ENCODE results near the gene NAA60.
"Not testable (repeated sequence)": the region's sequence is repeated elsewhere in the genome, so short reads cannot be mapped to it uniquely, and the experiment has no call there.

The NAA60 gene

GRCh38 chr16:3472878-3473595 is 29.6 kb downstream of the NAA60 start:
- Mint-ChIP-seq H3K27ac (peak overlapping the region; percentile 80), H3K4me1 (peaks cover 42% of the 10 kb centered on the region), H3K9me3 (peaks cover 3% of the 10 kb centered on the region), H3K36me3 (peaks cover 41% of the 10 kb centered on the region), H3K4me3 (peak overlapping the region; percentile 11)
- peak; percentile 81 for ATAC-seq
- no peak for DNase-seq (ENCODE audit: low spot score in 2 of 2)

- H3K27ac Mint-ChIP-seq = peak overlapping the region; percentile 80
- not testable (repeated sequence) for H3K4me3 Mint-ChIP-seq; ATAC-seq; H3K9me3 Mint-ChIP-seq; DNase-seq (ENCODE audit: low spot score in 2 of 2)
- H3K36me3 Mint-ChIP-seq = peaks cover 41% of the 10 kb centered on the region
- H3K4me1 Mint-ChIP-seq = peaks cover 41% of the 10 kb centered on the region
Observed at GRCh38 chr16:3473596-3473943, 30.1 kb downstream of the NAA60 start.

- Mint-ChIP-seq H3K9me3 (peaks cover 3% of the 10 kb centered on the region), H3K4me3 (no peak overlapping the region), H3K27ac (peak overlapping the region; percentile 80), H3K4me1 (peaks cover 44% of the 10 kb centered on the region), H3K36me3 (peaks cover 46% of the 10 kb centered on the region)
- ATAC-seq = no peak
- DNase-seq (ENCODE audit: low spot score in 2 of 2) = no peak
Observed at GRCh38 chr16:3474136-3474779, 30.8 kb downstream of the NAA60 start.

- not testable (repeated sequence) for H3K9me3 Mint-ChIP-seq; DNase-seq (ENCODE audit: low spot score in 2 of 2); ATAC-seq; H3K4me3 Mint-ChIP-seq
- H3K36me3 Mint-ChIP-seq = peaks cover 52% of the 10 kb centered on the region
- H3K4me1 Mint-ChIP-seq = peaks cover 44% of the 10 kb centered on the region
- peak overlapping the region; percentile 71 for H3K27ac Mint-ChIP-seq
Observed at GRCh38 chr16:3474870-3475269, 31.4 kb downstream of the NAA60 start.

GRCh38 chr16:3475604-3476375 is 32.3 kb downstream of the NAA60 start:
- peaks cover 44% of the 10 kb centered on the region for H3K4me1 Mint-ChIP-seq
- H3K9me3 Mint-ChIP-seq = peaks cover 3% of the 10 kb centered on the region
- no peak overlapping the region for H3K4me3 Mint-ChIP-seq
- DNase-seq (ENCODE audit: low spot score in 2 of 2) = no peak
- peak overlapping the region; percentile 71 for H3K27ac Mint-ChIP-seq
- ATAC-seq = no peak
- H3K36me3 Mint-ChIP-seq = peaks cover 62% of the 10 kb centered on the region

GRCh38 chr16:3476409-3476808 is 32.9 kb downstream of the NAA60 start:
- Mint-ChIP-seq H3K27ac (no peak overlapping the region), H3K36me3 (peaks cover 68% of the 10 kb centered on the region), H3K4me1 (peaks cover 49% of the 10 kb centered on the region), H3K9me3 (peaks cover 3% of the 10 kb centered on the region), H3K4me3 (no peak overlapping the region)
- ATAC-seq (no peak), DNase-seq (ENCODE audit: low spot score in 2 of 2) (no peak)

- Mint-ChIP-seq H3K9me3 (no peaks in the 10 kb centered on the region), H3K27ac (peak overlapping the region; percentile 73), H3K36me3 (peaks cover 77% of the 10 kb centered on the region), H3K4me1 (peaks cover 52% of the 10 kb centered on the region), H3K4me3 (no peak overlapping the region)
- no peak for ATAC-seq
- DNase-seq (ENCODE audit: low spot score in 2 of 2) = no peak
Observed at GRCh38 chr16:3478242-3478925, 34.9 kb downstream of the NAA60 start.

- Mint-ChIP-seq H3K36me3 (peaks cover 81% of the 10 kb centered on the region), H3K4me3 (no peak overlapping the region), H3K27ac (peak overlapping the region; percentile 73), H3K9me3 (no peaks in the 10 kb centered on the region), H3K4me1 (peaks cover 49% of the 10 kb centered on the region)
- ATAC-seq (peak; percentile 85), DNase-seq (ENCODE audit: low spot score in 2 of 2) (no peak)
Observed at GRCh38 chr16:3479654-3480216, 36.3 kb downstream of the NAA60 start.

GRCh38 chr16:3480901-3481695 is 37.6 kb downstream of the NAA60 start:
- Mint-ChIP-seq H3K4me3 (no peak overlapping the region), H3K4me1 (peaks cover 39% of the 10 kb centered on the region), H3K9me3 (no peaks in the 10 kb centered on the region), H3K36me3 (peaks cover 81% of the 10 kb centered on the region), H3K27ac (peak overlapping the region; percentile 27)
- ATAC-seq (no peak), DNase-seq (ENCODE audit: low spot score in 2 of 2) (no peak)

- H3K36me3 Mint-ChIP-seq = peaks cover 75% of the 10 kb centered on the region
- no peak for ATAC-seq
- H3K9me3 Mint-ChIP-seq = no peaks in the 10 kb centered on the region
- peaks cover 36% of the 10 kb centered on the region for H3K4me1 Mint-ChIP-seq
- H3K27ac Mint-ChIP-seq = peak overlapping the region; percentile 27
- no peak overlapping the region for H3K4me3 Mint-ChIP-seq
- DNase-seq (ENCODE audit: low spot score in 2 of 2) = no peak
Observed at GRCh38 chr16:3481696-3482658, 38.5 kb downstream of the NAA60 start.

GRCh38 chr16:3482659-3483241 is 39.3 kb downstream of the NAA60 start:
- no peaks in the 10 kb centered on the region for H3K9me3 Mint-ChIP-seq
- peaks cover 36% of the 10 kb centered on the region for H3K4me1 Mint-ChIP-seq
- H3K27ac Mint-ChIP-seq = peak overlapping the region; percentile 27
- DNase-seq (ENCODE audit: low spot score in 2 of 2) (no peak), ATAC-seq (no peak)
- peaks cover 77% of the 10 kb centered on the region for H3K36me3 Mint-ChIP-seq
- no peak overlapping the region for H3K4me3 Mint-ChIP-seq

GRCh38 chr16:3484318-3485096 is 41.0 kb downstream of the NAA60 start:
- H3K27ac Mint-ChIP-seq = no peak overlapping the region
- no peak for ATAC-seq

More at GRCh38 chr16:3484318-3485096, 41.0 kb downstream of the NAA60 start:
- Mint-ChIP-seq H3K36me3 (peaks cover 71% of the 10 kb centered on the region), H3K4me1 (peaks cover 24% of the 10 kb centered on the region), H3K4me3 (no peak overlapping the region), H3K9me3 (no peaks in the 10 kb centered on the region)
- no peak for DNase-seq (ENCODE audit: low spot score in 2 of 2)

All from stimulated activated effector memory CD8-positive, alpha-beta T cell treated with anti-CD3 and anti-CD28 coated beads, Interleukin-12 subunit alpha, Interleukin-12 subunit beta, amount 100 ng/mL, for 72 hours (primary cell).